ENCODE results near the gene SPATA2L.
"Not testable (repeated sequence)": the region's sequence is repeated elsewhere in the genome, so short reads cannot be mapped to it uniquely, and the experiment has no call there.

The SPATA2L gene

GRCh38 chr16:89693931-89694783 is 7.3 kb downstream of the SPATA2L start:
- in situ Hi-C loops (cut with HindIII; ENCODE audit: low pct_ligation_motif_present, low pct_unique_long_range_greater_than_20kb, low sequenced_read_pairs), result no loop called here

GRCh38 chr16:89693289-89693731 is 8.2 kb downstream of the SPATA2L start:
- DNase-seq, result no peak
- in situ Hi-C loops (cut with HindIII; ENCODE audit: low pct_ligation_motif_present, low pct_unique_long_range_greater_than_20kb, low sequenced_read_pairs), result no loop called here

More at GRCh38 chr16:89693931-89694783, 7.3 kb downstream of the SPATA2L start:
- no peak for DNase-seq

- in situ Hi-C loops (cut with HindIII; ENCODE audit: low pct_ligation_motif_present, low pct_unique_long_range_greater_than_20kb, low sequenced_read_pairs), result no loop called here
- no peak for DNase-seq
Measured at GRCh38 chr16:89691986-89692569, 9.4 kb downstream of the SPATA2L start.

- DNase-seq, result no peak
Measured at GRCh38 chr16:89691231-89691985, 10.1 kb downstream of the SPATA2L start.

GRCh38 chr16:89690392-89690901 is 11.1 kb downstream of the SPATA2L start:
- no peak for DNase-seq
- in situ Hi-C loops (cut with HindIII; ENCODE audit: low pct_ligation_motif_present, low pct_unique_long_range_greater_than_20kb, low sequenced_read_pairs), result no loop called here

More at GRCh38 chr16:89691231-89691985, 10.1 kb downstream of the SPATA2L start:
- in situ Hi-C loops (cut with HindIII; ENCODE audit: low pct_ligation_motif_present, low pct_unique_long_range_greater_than_20kb, low sequenced_read_pairs), result no loop called here

- DNase-seq; in situ Hi-C loops (cut with HindIII; ENCODE audit: low pct_ligation_motif_present, low pct_unique_long_range_greater_than_20kb, low sequenced_read_pairs): not testable (repeated sequence)
Measured at GRCh38 chr16:89689621-89690020, 11.9 kb downstream of the SPATA2L start.

- no peak for DNase-seq
- in situ Hi-C loops (cut with HindIII; ENCODE audit: low pct_ligation_motif_present, low pct_unique_long_range_greater_than_20kb, low sequenced_read_pairs), result no loop called here
Measured at GRCh38 chr16:89689142-89689541, 12.4 kb downstream of the SPATA2L start.

GRCh38 chr16:89688395-89688794 is 13.1 kb downstream of the SPATA2L start:
- no peak for DNase-seq
- in situ Hi-C loops (cut with HindIII; ENCODE audit: low pct_ligation_motif_present, low pct_unique_long_range_greater_than_20kb, low sequenced_read_pairs), result no loop called here

GRCh38 chr16:89687092-89687940 is 14.2 kb downstream of the SPATA2L start:
- DNase-seq, result peak; percentile 98
- in situ Hi-C loops (cut with HindIII; ENCODE audit: low pct_ligation_motif_present, low pct_unique_long_range_greater_than_20kb, low sequenced_read_pairs), result no loop called here

- DNase-seq, result peak; percentile 95
- in situ Hi-C loops (cut with HindIII; ENCODE audit: low pct_ligation_motif_present, low pct_unique_long_range_greater_than_20kb, low sequenced_read_pairs), result no loop called here
Measured at GRCh38 chr16:89686520-89687091, 14.9 kb downstream of the SPATA2L start, which contains the start of gene CDK10. TSS of gene CDK10 (plus strand) at chr16:89686689. CDS start at chr16:89686711, 22 bp downstream.

GRCh38 chr16:89685916-89686315 is 15.6 kb downstream of the SPATA2L start:
- DNase-seq, result no peak
- in situ Hi-C loops (cut with HindIII; ENCODE audit: low pct_ligation_motif_present, low pct_unique_long_range_greater_than_20kb, low sequenced_read_pairs), result no loop called here

GRCh38 chr16:89678258-89678657 is 23.2 kb downstream of the SPATA2L start:
- in situ Hi-C loops (cut with HindIII; ENCODE audit: low pct_ligation_motif_present, low pct_unique_long_range_greater_than_20kb, low sequenced_read_pairs), result no loop called here

GRCh38 chr16:89672177-89672941 is 29.1 kb downstream of the SPATA2L start:
- no peak for DNase-seq
- in situ Hi-C loops (cut with HindIII; ENCODE audit: low pct_ligation_motif_present, low pct_unique_long_range_greater_than_20kb, low sequenced_read_pairs), result no loop called here

More at GRCh38 chr16:89678258-89678657, 23.2 kb downstream of the SPATA2L start:
- DNase-seq, result peak; percentile 34

- in situ Hi-C loops (cut with HindIII; ENCODE audit: low pct_ligation_motif_present, low pct_unique_long_range_greater_than_20kb, low sequenced_read_pairs), result not testable (repeated sequence)
Measured at GRCh38 chr16:89671565-89671964, 29.9 kb downstream of the SPATA2L start.

GRCh38 chr16:89670496-89671431 is 30.7 kb downstream of the SPATA2L start:
- peak; percentile 25 for DNase-seq
- in situ Hi-C loops (cut with HindIII; ENCODE audit: low pct_ligation_motif_present, low pct_unique_long_range_greater_than_20kb, low sequenced_read_pairs), result no loop called here

More at GRCh38 chr16:89671565-89671964, 29.9 kb downstream of the SPATA2L start:
- not testable (repeated sequence) for DNase-seq

GRCh38 chr16:89669755-89670154 is 31.8 kb downstream of the SPATA2L start:
- in situ Hi-C loops (cut with HindIII; ENCODE audit: low pct_ligation_motif_present, low pct_unique_long_range_greater_than_20kb, low sequenced_read_pairs), result no loop called here
- no peak for DNase-seq
